B cell (primary cell): ENCODE results near the gene NKX6-2. TPM values are rescaled to one million over a fixed set of nuclear protein-coding genes. Genes with fewer than 3 reads are reported as not detected.

Experiments used
- ATAC-seq: fragments of 200-7000 bp; cut with Tn5 transposase; one replicate; pipeline ENCODE4 v1.10.0; 2021; ENCODE audit warnings: low read depth, mild to moderate bottlenecking, moderate number of reproducible peaks, moderate library complexity
- CTCF ChIA-PET: fragments of 350-600 bp; sonication (Branson Sonifier 250); formaldehyde crosslinking; loops from one replicate; lab custom pipeline; 2021; ENCODE audit warnings: antibody characterized with exemption, inconsistent platforms; lab: Charles Lee
- POLR2A ChIA-PET: fragments of 350-600 bp; sonication (Branson Sonifier 250); formaldehyde crosslinking; loops from one replicate; lab custom pipeline; 2021; ENCODE audit warnings: antibody characterized with exemption; lab: Charles Lee
- DNase-seq: peaks from one replicate; pipeline ENCODE4 v3.0.0; 2013
- H2AFZ ChIP-seq: 2 replicates; pipeline ENCODE4 v1.6.1; 2012; ENCODE audit warnings: mild to moderate bottlenecking, low read depth, low read length; ENCODE audit not compliant: insufficient read depth, poor library complexity, severe bottlenecking
- H3K27ac ChIP-seq, 2 donors: 1 replicate in 1 of 2; 2 replicates in 1 of 2; pipeline ENCODE4 v1.5.1; 2012 to 2013; ENCODE audit warnings: low read length in 2 of 2, mild to moderate bottlenecking in 2 of 2, moderate library complexity in 1 of 2
- H3K27me3 ChIP-seq, 4 experiments: fragments of 200-600 bp in 1 of 4; sonication (generic) in 1 of 4; replicated peaks in 1 of 4; 1 replicate in 2 of 4; 2 replicates in 2 of 4; pipeline versions ENCODE4 v1.6.1 to v1.7.0; 2013 to 2016; ENCODE audit warnings: low read length in 3 of 4, mild to moderate bottlenecking in 2 of 4, mixed read lengths in 1 of 4, moderate library complexity in 1 of 4; ENCODE audit not compliant: insufficient read depth in 4 of 4, control insufficient read depth in 3 of 4; ENCODE audit errors: control extremely low read depth in 1 of 4
- H3K36me3 ChIP-seq, 2 experiments: replicated peaks in 1 of 2; 1 replicate in 1 of 2; 2 replicates in 1 of 2; pipeline versions ENCODE4 v1.6.1 to v1.7.1; 2013; ENCODE audit warnings: low read length in 1 of 2; ENCODE audit not compliant: insufficient read depth in 2 of 2, control insufficient read depth in 1 of 2; ENCODE audit errors: control extremely low read depth in 1 of 2, extremely low read depth in 1 of 2
- H3K4me1 ChIP-seq, 2 donors: fragments of 200-600 bp in 1 of 2; sonication (generic) in 1 of 2; 1 replicate in 1 of 2; 2 replicates in 1 of 2; pipeline versions ENCODE4 v1.5.1 to v1.6.1; 2013 to 2017; ENCODE audit warnings: low read length in 2 of 2; ENCODE audit not compliant: control insufficient read depth in 2 of 2, insufficient read depth in 2 of 2
- H3K4me2 ChIP-seq: replicated peaks from 2 replicates; pipeline ENCODE3; 2012; ENCODE audit warnings: mild to moderate bottlenecking, low read depth, low read length; ENCODE audit not compliant: poor library complexity, severe bottlenecking
- H3K4me3 ChIP-seq, 5 experiments: fragments of 200-600 bp in 1 of 5; sonication (generic) in 1 of 5; 1 replicate in 3 of 5; 2 replicates in 2 of 5; pipeline versions ENCODE4 v1.5.1 to v1.7.0; 2011 to 2016; ENCODE audit warnings: low read length in 4 of 5, mild to moderate bottlenecking in 4 of 5, low read depth in 2 of 5, control low read depth in 1 of 5, moderate library complexity in 1 of 5; ENCODE audit not compliant: insufficient read depth in 1 of 5; ENCODE audit errors: control extremely low read depth in 1 of 5, extremely low read depth in 1 of 5
- H3K79me2 ChIP-seq: fragments of 200-600 bp; sonication (generic); one replicate; pipeline ENCODE4 v1.6.0; 2016; ENCODE audit warnings: low read length; ENCODE audit not compliant: control insufficient read depth, insufficient read depth
- H3K9ac ChIP-seq: fragments of 200-600 bp; sonication (generic); 2 replicates; pipeline ENCODE4 v1.6.1; 2017; ENCODE audit warnings: mild to moderate bottlenecking, low read length, moderate library complexity
- H3K9me3 ChIP-seq, 3 donors: one replicate each; pipeline versions ENCODE4 v1.6.1 to v1.7.1; 2013; ENCODE audit warnings: low read length in 2 of 3; ENCODE audit not compliant: control insufficient read depth in 2 of 3, insufficient read depth in 1 of 3; ENCODE audit errors: control extremely low read depth in 1 of 3
- H4K20me1 ChIP-seq: 2 replicates; pipeline ENCODE4 v1.6.0; 2012; ENCODE audit warnings: mild to moderate bottlenecking, low read length; ENCODE audit not compliant: insufficient read depth, control insufficient read depth, poor library complexity, severe bottlenecking
- H3K27ac Mint-ChIP-seq: one replicate; pipeline ENCODE4 v1.8.0; 2021; ENCODE audit warnings: mixed read lengths
- H3K27me3 Mint-ChIP-seq: one replicate; pipeline ENCODE4 v1.8.0; 2021; ENCODE audit warnings: mixed read lengths
- H3K4me1 Mint-ChIP-seq: one replicate; pipeline ENCODE4 v1.8.0; 2021; ENCODE audit warnings: mixed read lengths
- H3K4me3 Mint-ChIP-seq: one replicate; pipeline ENCODE4 v1.8.0; 2021; ENCODE audit warnings: mixed read lengths
- H3K9me3 Mint-ChIP-seq: one replicate; pipeline ENCODE4 v1.8.0; 2022; ENCODE audit warnings: mixed read lengths; ENCODE audit not compliant: insufficient read depth
- CTCF ChIP-seq: fragments of 200-600 bp; IDR thresholded peaks from one replicate; pipeline ENCODE4 v1.8.0; 2022; ENCODE audit warnings: antibody characterized with exemption, mild to moderate bottlenecking
- EZH2 ChIP-seq: IDR thresholded peaks from 2 replicates; pipeline ENCODE4 v1.6.1; 2012; ENCODE audit warnings: borderline replicate concordance, low read depth, mild to moderate bottlenecking, moderate library complexity, low read length; ENCODE audit not compliant: insufficient read depth, poor library complexity, severe bottlenecking
- WGBS: methylation state at CpG from one replicate; pipeline ENCODE4 v1.1.5; 2013; ENCODE audit warnings: missing lambda C conversion rate; ENCODE audit not compliant: insufficient coverage; 5-methylcytosine and 5-hydroxymethylcytosine counted together
- intact Hi-C: fragments of 100-400 bp; cut with micrococcal nuclease; formaldehyde crosslinking; loops from one replicate; pipeline ENCODE4 v1.10.0; 2022
- polyA plus RNA-seq: library from polyadenylated mRNA; depleted of rRNA; stranded (reverse); fragments of >200 nt; gene quantifications from 2 replicates; pipeline ENCODE4 v1.2.3, GENCODE V29; 2012
- total RNA-seq, 2 donors: library from RNA; stranded (reverse); fragments of 120-200 nt in 1 of 2; gene quantifications; 1 replicate in 1 of 2; 2 replicates in 1 of 2; pipeline versions ENCODE4 v1.2.3 to v1.2.4, GENCODE V29; 2013 to 2022

The NKX6-2 gene
- total and polyA plus RNA-seq, 2 donors (not counting 1 experiment from before 2014, with no cell fraction given), result not detected

- no peak overlapping the region for H2AFZ ChIP-seq
- H3K4me3 ChIP-seq, result no peak overlapping the region
- Mint-ChIP-seq H3K4me3 (no peak overlapping the region), H3K9me3 (no peaks in the 10 kb centered on the region), H3K27me3 (no peaks in the 10 kb centered on the region), H3K27ac (no peak overlapping the region), H3K4me1 (no peaks in the 10 kb centered on the region)
- TF ChIP-seq EZH2, result no peak
- TF ChIP-seq CTCF, result no peak
- H3K27ac ChIP-seq, result no peak overlapping the region
- peaks cover 0 to 39% (median 0%) of the 10 kb centered on the region in 3 donors for H3K9me3 ChIP-seq
- no peak for DNase-seq
- H3K36me3 ChIP-seq, result peaks cover 0 to 38% of the 10 kb centered on the region in 2 experiments
- ChIA-PET CTCF (no interaction called here), POLR2A (no interaction called here)
- no peaks in the 10 kb centered on the region for H3K79me2 ChIP-seq
- no peaks in the 10 kb centered on the region for H3K4me1 ChIP-seq
- peaks cover 13% of the 10 kb centered on the region for H4K20me1 ChIP-seq
- H3K9ac ChIP-seq, result no peak overlapping the region
- WGBS, result 98% methylated on average over 36 of the region's 45 CpGs
- no peak for ATAC-seq
- H3K4me2 ChIP-seq, result no peak overlapping the region
- intact Hi-C loops, result no loop called here
- H3K27me3 ChIP-seq, result no peaks in the 10 kb centered on the region
These were observed 15.6 kb downstream of the NKX6-2 start for GRCh38 chr10:132770061-132771021.
